NT2/D1 (cell line): ENCODE measurements around the gene ZNF438.

Experiments
- SUZ12 ChIP-seq: IDR thresholded peaks from 2 replicates; pipeline ENCODE4 v1.6.1; 2011; ENCODE audit not compliant: insufficient read length, insufficient read depth; ENCODE audit errors: extremely low read depth
- ZNF274 ChIP-seq: IDR thresholded peaks from 2 replicates; pipeline ENCODE4 v1.6.1; 2011; ENCODE audit warnings: mild to moderate bottlenecking, low read depth, low read length

- no peak for TF ChIP-seq ZNF274
- TF ChIP-seq SUZ12 = no peak
Observed at GRCh38 chr10:30935078-30935477, 96.6 kb downstream of the ZNF438 start.
